Mucosa of stomach (tissue), 1 donor: ENCODE data around the gene ZNF239.
"Not testable (repeated sequence)": the region's sequence is repeated elsewhere in the genome, so short reads cannot be mapped to it uniquely, and the experiment has no call there.

Source experiments
- H3K27me3 ChIP-seq: one replicate; pipeline ENCODE4 v1.7.0; 2013; ENCODE audit warnings: mild to moderate bottlenecking, low read length; ENCODE audit not compliant: control insufficient read depth, insufficient read depth
- H3K36me3 ChIP-seq: one replicate; pipeline ENCODE4 v1.7.0; 2013; ENCODE audit warnings: low read length; ENCODE audit not compliant: control insufficient read depth, insufficient read depth
- H3K4me1 ChIP-seq: one replicate; pipeline ENCODE4 v1.7.0; 2013; ENCODE audit warnings: mild to moderate bottlenecking, low read length; ENCODE audit not compliant: control insufficient read depth, insufficient read depth
- H3K4me3 ChIP-seq: one replicate; pipeline ENCODE4 v1.7.0; 2013; ENCODE audit warnings: low read length
- H3K9ac ChIP-seq: one replicate; pipeline ENCODE4 v1.7.0; 2013; ENCODE audit warnings: mild to moderate bottlenecking, low read length, moderate library complexity
- H3K9me3 ChIP-seq: one replicate; pipeline ENCODE4 v1.7.0; 2013; ENCODE audit warnings: mild to moderate bottlenecking, low read length, moderate library complexity; ENCODE audit not compliant: control insufficient read depth
- donor health status: Pancreatic carcinoma.

ZNF239 gene

GRCh38 chr10:43573250-43574000 is 991 bp downstream of the ZNF239 start:
- no peaks in the 10 kb centered on the region for H3K27me3 ChIP-seq
- peak overlapping the region; percentile 55 for H3K9ac ChIP-seq
- no peaks in the 10 kb centered on the region for H3K9me3 ChIP-seq
- no peaks in the 10 kb centered on the region for H3K4me1 ChIP-seq
- no peaks in the 10 kb centered on the region for H3K36me3 ChIP-seq
- peak overlapping the region; percentile 57 for H3K4me3 ChIP-seq

GRCh38 chr10:43570971-43571370 is 3.4 kb downstream of the ZNF239 start:
- no peaks in the 10 kb centered on the region for H3K27me3 ChIP-seq
- H3K9me3 ChIP-seq, result no peaks in the 10 kb centered on the region
- no peak overlapping the region for H3K4me3 ChIP-seq
- H3K36me3 ChIP-seq, result no peaks in the 10 kb centered on the region
- no peak overlapping the region for H3K9ac ChIP-seq
- no peaks in the 10 kb centered on the region for H3K4me1 ChIP-seq

- H3K36me3 ChIP-seq, result no peaks in the 10 kb centered on the region
- no peak overlapping the region for H3K4me3 ChIP-seq
- no peaks in the 10 kb centered on the region for H3K4me1 ChIP-seq
- H3K9ac ChIP-seq, result no peak overlapping the region
- H3K9me3 ChIP-seq, result no peaks in the 10 kb centered on the region
- no peaks in the 10 kb centered on the region for H3K27me3 ChIP-seq
Measured at GRCh38 chr10:43569681-43570080, 4.7 kb downstream of the ZNF239 start.

- peaks cover 4% of the 10 kb centered on the region for H3K9me3 ChIP-seq
- H3K27me3 ChIP-seq, result no peaks in the 10 kb centered on the region
- peaks cover 3% of the 10 kb centered on the region for H3K36me3 ChIP-seq
- no peak overlapping the region for H3K9ac ChIP-seq
- H3K4me3 ChIP-seq, result no peak overlapping the region
- no peaks in the 10 kb centered on the region for H3K4me1 ChIP-seq
Measured at GRCh38 chr10:43557214-43557613, 17.2 kb downstream of the ZNF239 start.

- not testable (repeated sequence) for H3K4me1 ChIP-seq, H3K9ac ChIP-seq, H3K9me3 ChIP-seq, H3K4me3 ChIP-seq, H3K27me3 ChIP-seq, H3K36me3 ChIP-seq
Measured at GRCh38 chr10:43543746-43544145, 30.7 kb downstream of the ZNF239 start.

GRCh38 chr10:43524434-43525247 is 49.8 kb downstream of the ZNF239 start:
- Histone ChIP-seq H3K36me3 (no peaks in the 10 kb centered on the region), H3K9ac (no peak overlapping the region), H3K27me3 (no peaks in the 10 kb centered on the region), H3K9me3 (no peaks in the 10 kb centered on the region), H3K4me1 (no peaks in the 10 kb centered on the region), H3K4me3 (no peak overlapping the region)
